ENCODE measurements around the gene UGT8.

- TF ChIP-seq RXRA (IDR thresholded peaks at IDR 0.05), result no peak
- TF ChIP-seq CTCF (IDR thresholded peaks at IDR 0.05; ENCODE audit: low read depth, low read length, missing input control), result peak; percentile 56
- TF ChIP-seq JUND (IDR thresholded peaks at IDR 0.05), result no peak
These were observed 96.2 kb downstream of the UGT8 start for GRCh38 chr4:114694770-114695169.

Measured in liver (tissue), 3 donors.